OCI-LY7 (cell line): Measurements from ENCODE around the gene LYRM1. TPM values are rescaled to one million over a fixed set of nuclear protein-coding genes. Genes with fewer than 3 reads are reported as not detected.

Source experiments
- BruUV-seq: library from RNA; stranded (reverse); fragments of 400-500 nt; replicated peaks from 2 replicates; lab custom pipeline; 2021; lab: Mats Ljungman, UMichigan
- CTCF ChIA-PET: fragments of 300-600 bp; sonication (Branson Sonifier 250); formaldehyde crosslinking; loops from one replicate; lab custom pipeline; 2022; ENCODE audit warnings: antibody characterized with exemption; ENCODE audit not compliant: unreplicated experiment; lab: Charles Lee
- POLR2A ChIA-PET: fragments of 300-600 bp; sonication (Branson Sonifier 250); formaldehyde crosslinking; loops from one replicate; lab custom pipeline; 2022; ENCODE audit warnings: antibody characterized with exemption; lab: Charles Lee
- DNase-seq: peaks from one replicate; pipeline ENCODE4 v3.0.0-alpha.2; 2015; ENCODE audit warnings: low spot score
- H2AFZ ChIP-seq: fragments of 200-600 bp; sonication (generic), shearing (Covaris generic); 2 replicates; pipeline ENCODE4 v1.6.1; 2014; ENCODE audit warnings: mild to moderate bottlenecking, antibody characterized with exemption, low read length, moderate library complexity
- H3K27ac ChIP-seq: fragments of 200-600 bp; sonication (generic); 2 replicates; pipeline ENCODE4 v1.5.1; 2014; ENCODE audit warnings: mixed run types, low read depth, mild to moderate bottlenecking, moderate library complexity, low read length, inconsistent platforms; ENCODE audit not compliant: poor library complexity, severe bottlenecking
- H3K36me3 ChIP-seq: fragments of 200-600 bp; sonication (generic); 2 replicates; pipeline ENCODE4 v1.6.1; 2014; ENCODE audit warnings: mild to moderate bottlenecking, antibody characterized with exemption, low read length, moderate library complexity, mixed read lengths; ENCODE audit not compliant: insufficient read depth
- H3K4me1 ChIP-seq: fragments of 200-600 bp; sonication (generic); 2 replicates; pipeline ENCODE4 v1.5.1; 2014; ENCODE audit warnings: mild to moderate bottlenecking, low read length; ENCODE audit not compliant: insufficient read depth, poor library complexity, severe bottlenecking
- H3K4me2 ChIP-seq: fragments of 200-600 bp; sonication (generic); 2 replicates; pipeline ENCODE4 v1.6.1; 2014; ENCODE audit warnings: mild to moderate bottlenecking, low read length
- H3K4me3 ChIP-seq: fragments of 200-600 bp; sonication (generic); 2 replicates; pipeline ENCODE4 v1.5.1; 2014; ENCODE audit warnings: mild to moderate bottlenecking, low read depth, low read length; ENCODE audit not compliant: poor library complexity, severe bottlenecking
- H3K79me2 ChIP-seq: fragments of 200-600 bp; sonication (generic); 2 replicates; pipeline ENCODE4 v1.6.1; 2016; ENCODE audit warnings: low read depth, mild to moderate bottlenecking, low read length, moderate library complexity, mixed read lengths; ENCODE audit not compliant: insufficient read depth
- H3K9me2 ChIP-seq: fragments of 200-600 bp; sonication (generic); 2 replicates; pipeline ENCODE4 v1.6.1; 2016; ENCODE audit warnings: mild to moderate bottlenecking, low read length, mixed read lengths; ENCODE audit not compliant: insufficient read depth
- H3K9me3 ChIP-seq: fragments of 200-600 bp; sonication (generic); 2 replicates; pipeline ENCODE4 v1.6.1; 2014; ENCODE audit warnings: mild to moderate bottlenecking, mixed run types, low read length, mixed read lengths
- H4K20me1 ChIP-seq: fragments of 200-600 bp; sonication (generic); 2 replicates; pipeline ENCODE4 v1.6.1; 2014; ENCODE audit warnings: mild to moderate bottlenecking, antibody characterized with exemption, low read length, moderate library complexity, mixed read lengths; ENCODE audit not compliant: insufficient read depth
- EZH2phosphoT487 ChIP-seq: fragments of 200-600 bp; sonication (generic); IDR thresholded peaks from 2 replicates; pipeline ENCODE4 v1.6.1; 2018; ENCODE audit warnings: low read depth, borderline replicate concordance, mild to moderate bottlenecking, mixed run types, antibody characterized with exemption, low read length, moderate library complexity, mixed read lengths
- intact Hi-C: fragments of 100-400 bp; cut with micrococcal nuclease; formaldehyde crosslinking; loops from one replicate; pipeline ENCODE4 v1.10.0; 2022; ENCODE audit not compliant: unreplicated experiment
- total RNA-seq, 2 experiments: library from RNA; depleted of rRNA in 1 of 2; stranded (reverse); fragments of >200 nt in 1 of 2; shearing (Covaris generic) in 1 of 2; gene quantifications; 2 replicates each; pipeline ENCODE4 v1.2.3, GENCODE V29; 2014 to 2022
- TF ChIP-seq, protein P1 (sequence below): fragments of 200-600 bp; sonication (generic); conservative IDR thresholded peaks from 2 replicates; pipeline ENCODE4 v1.5.1; 2014; ENCODE audit warnings: mild to moderate bottlenecking, antibody characterized with exemption, low read length, moderate library complexity, mixed read lengths

Gene LYRM1
- total RNA-seq, 2 experiments from 2014 or later: 23.3 to 24.0 TPM

DNA sequence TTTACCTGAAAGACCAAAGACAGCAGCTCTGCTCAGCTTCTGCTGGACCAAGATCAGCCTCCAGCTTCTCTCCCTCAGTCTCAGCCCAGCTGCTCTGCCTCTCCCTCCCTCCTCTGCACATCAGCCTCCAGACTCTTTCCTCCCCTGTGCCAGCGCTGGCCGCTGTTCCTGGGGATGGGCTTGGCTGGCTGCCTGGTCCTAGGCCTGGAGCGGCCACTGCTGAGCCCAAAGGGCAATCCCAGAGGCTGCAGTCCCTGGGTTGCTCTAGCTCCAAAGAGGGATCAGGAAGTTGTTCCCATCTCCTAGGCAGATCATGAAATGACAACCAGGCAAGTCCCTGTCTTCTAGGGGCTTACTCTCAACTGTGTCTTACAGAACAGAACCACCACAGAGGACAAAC, 31.7 kb upstream of the LYRM1 start:
- no peak for DNase-seq
- no peak overlapping the region for H3K4me2 ChIP-seq
- TF ChIP-seq, protein P1, sequence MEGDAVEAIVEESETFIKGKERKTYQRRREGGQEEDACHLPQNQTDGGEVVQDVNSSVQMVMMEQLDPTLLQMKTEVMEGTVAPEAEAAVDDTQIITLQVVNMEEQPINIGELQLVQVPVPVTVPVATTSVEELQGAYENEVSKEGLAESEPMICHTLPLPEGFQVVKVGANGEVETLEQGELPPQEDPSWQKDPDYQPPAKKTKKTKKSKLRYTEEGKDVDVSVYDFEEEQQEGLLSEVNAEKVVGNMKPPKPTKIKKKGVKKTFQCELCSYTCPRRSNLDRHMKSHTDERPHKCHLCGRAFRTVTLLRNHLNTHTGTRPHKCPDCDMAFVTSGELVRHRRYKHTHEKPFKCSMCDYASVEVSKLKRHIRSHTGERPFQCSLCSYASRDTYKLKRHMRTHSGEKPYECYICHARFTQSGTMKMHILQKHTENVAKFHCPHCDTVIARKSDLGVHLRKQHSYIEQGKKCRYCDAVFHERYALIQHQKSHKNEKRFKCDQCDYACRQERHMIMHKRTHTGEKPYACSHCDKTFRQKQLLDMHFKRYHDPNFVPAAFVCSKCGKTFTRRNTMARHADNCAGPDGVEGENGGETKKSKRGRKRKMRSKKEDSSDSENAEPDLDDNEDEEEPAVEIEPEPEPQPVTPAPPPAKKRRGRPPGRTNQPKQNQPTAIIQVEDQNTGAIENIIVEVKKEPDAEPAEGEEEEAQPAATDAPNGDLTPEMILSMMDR: no peak
- no peak for TF ChIP-seq EZH2phosphoT487
- peaks cover 6% of the 10 kb centered on the region for H3K4me1 ChIP-seq
- no peak overlapping the region for H3K4me3 ChIP-seq
- no peaks in the 10 kb centered on the region for H3K9me2 ChIP-seq
- H4K20me1 ChIP-seq: 0 out of 2 replicates have a peak, but pooled peaks cover 2% of the 10 kb centered on the region
- no peak overlapping the region for H3K27ac ChIP-seq
- no peaks in the 10 kb centered on the region for H3K36me3 ChIP-seq
- no peak overlapping the region for H2AFZ ChIP-seq
- no peaks in the 10 kb centered on the region; the same call in 1 of the 2 replicates for H3K79me2 ChIP-seq
- intact Hi-C loops: no loop called here
- BruUV-seq: no TSS peak
- CTCF ChIA-PET: no interaction called here
- POLR2A ChIA-PET: no interaction called here
- no peaks in the 10 kb centered on the region for H3K9me3 ChIP-seq

DNA sequence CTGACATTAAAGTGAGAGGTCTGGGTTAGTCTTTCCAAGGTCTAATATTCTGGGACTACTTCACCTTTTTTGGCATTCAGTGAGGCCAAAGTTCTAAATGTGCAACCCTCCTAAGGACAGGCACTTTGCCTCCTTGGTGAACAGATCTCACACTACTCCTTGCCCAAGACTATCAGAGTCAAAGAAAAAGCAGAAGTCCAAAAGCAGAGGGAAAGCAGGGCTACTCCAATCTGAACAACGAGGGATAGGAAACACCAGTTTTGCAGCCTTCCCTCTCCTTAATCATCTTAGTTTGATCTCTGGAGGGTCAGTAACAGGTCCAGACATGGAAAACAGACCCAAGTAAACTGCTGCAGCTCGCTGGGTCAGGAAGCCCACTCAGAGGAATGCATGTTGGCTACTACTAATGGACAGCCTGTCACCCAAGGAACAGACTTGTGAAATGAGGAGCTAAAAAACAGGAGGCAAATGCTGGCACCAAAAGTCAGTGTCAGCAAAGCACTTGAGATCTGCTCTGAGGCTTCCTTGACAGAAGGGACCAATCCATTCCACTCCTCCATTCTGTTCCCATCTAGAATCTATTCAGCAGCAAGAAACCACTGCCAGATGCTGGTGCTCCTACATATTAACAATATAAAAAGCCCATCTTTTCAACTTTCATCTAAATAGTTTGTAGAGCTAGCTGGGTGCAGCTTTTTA, 30.3 kb upstream of the LYRM1 start:
- CTCF ChIA-PET: no interaction called here
- no peaks in the 10 kb centered on the region for H3K9me3 ChIP-seq
- intact Hi-C loops: no loop called here
- no peak overlapping the region for H2AFZ ChIP-seq
- no peaks in the 10 kb centered on the region; the same call in 1 of the 2 replicates for H3K79me2 ChIP-seq
- no peak overlapping the region for H3K4me3 ChIP-seq
- no peak overlapping the region for H3K4me2 ChIP-seq
- no peak overlapping the region for H3K27ac ChIP-seq
- H3K4me1 ChIP-seq: peaks cover 20% of the 10 kb centered on the region
- H3K36me3 ChIP-seq: no peaks in the 10 kb centered on the region
- H4K20me1 ChIP-seq: 0 out of 2 replicates have a peak, but pooled peaks cover 4% of the 10 kb centered on the region
- no peaks in the 10 kb centered on the region for H3K9me2 ChIP-seq
- BruUV-seq: no TSS peak
- TF ChIP-seq, protein P1: no peak
- no peak for TF ChIP-seq EZH2phosphoT487
- POLR2A ChIA-PET: no interaction called here
- DNase-seq: no peak

DNA sequence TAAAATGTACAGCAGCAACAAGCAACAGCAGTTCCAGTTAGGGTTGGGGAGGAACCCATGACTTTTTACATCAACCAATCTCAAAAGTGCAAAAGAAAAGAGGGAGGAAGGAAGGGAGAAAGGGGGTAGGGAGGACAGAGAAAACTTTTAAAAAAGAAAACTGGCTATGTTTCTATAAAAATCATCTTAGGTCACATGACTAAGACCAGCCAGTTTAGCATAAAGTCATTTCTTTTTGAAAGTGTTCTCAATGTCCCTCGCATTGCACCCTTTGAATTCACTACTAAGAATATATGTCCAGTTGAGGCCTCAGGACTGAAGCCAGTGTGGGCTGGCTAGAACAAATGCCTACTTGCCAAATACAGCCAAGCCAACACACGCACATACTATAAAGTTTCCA, 29.3 kb upstream of the LYRM1 start:
- no peak overlapping the region for H3K4me3 ChIP-seq
- ChIA-PET POLR2A (no interaction called here), CTCF (no interaction called here)
- no peaks in the 10 kb centered on the region for H3K9me3 ChIP-seq
- no TSS peak for BruUV-seq
- peaks cover 24% of the 10 kb centered on the region for H3K4me1 ChIP-seq
- intact Hi-C loops: no loop called here
- no peak for DNase-seq
- H2AFZ ChIP-seq: no peak overlapping the region
- H3K27ac ChIP-seq: no peak overlapping the region
- no peak overlapping the region for H3K4me2 ChIP-seq
- TF ChIP-seq EZH2phosphoT487: no peak
- TF ChIP-seq, protein P1: no peak
- 0 out of 2 replicates have a peak, but pooled peaks cover 4% of the 10 kb centered on the region for H4K20me1 ChIP-seq
- H3K79me2 ChIP-seq: no peaks in the 10 kb centered on the region; the same call in 1 of the 2 replicates
- no peaks in the 10 kb centered on the region for H3K36me3 ChIP-seq
- H3K9me2 ChIP-seq: no peaks in the 10 kb centered on the region
